ENCODE results near the gene GABRD. TPM values are rescaled to one million over a fixed set of nuclear protein-coding genes. Genes with fewer than 3 reads are reported as not detected.

GABRD gene
- total RNA-seq, 2 donors from 2014 or later = not detected

DNA sequence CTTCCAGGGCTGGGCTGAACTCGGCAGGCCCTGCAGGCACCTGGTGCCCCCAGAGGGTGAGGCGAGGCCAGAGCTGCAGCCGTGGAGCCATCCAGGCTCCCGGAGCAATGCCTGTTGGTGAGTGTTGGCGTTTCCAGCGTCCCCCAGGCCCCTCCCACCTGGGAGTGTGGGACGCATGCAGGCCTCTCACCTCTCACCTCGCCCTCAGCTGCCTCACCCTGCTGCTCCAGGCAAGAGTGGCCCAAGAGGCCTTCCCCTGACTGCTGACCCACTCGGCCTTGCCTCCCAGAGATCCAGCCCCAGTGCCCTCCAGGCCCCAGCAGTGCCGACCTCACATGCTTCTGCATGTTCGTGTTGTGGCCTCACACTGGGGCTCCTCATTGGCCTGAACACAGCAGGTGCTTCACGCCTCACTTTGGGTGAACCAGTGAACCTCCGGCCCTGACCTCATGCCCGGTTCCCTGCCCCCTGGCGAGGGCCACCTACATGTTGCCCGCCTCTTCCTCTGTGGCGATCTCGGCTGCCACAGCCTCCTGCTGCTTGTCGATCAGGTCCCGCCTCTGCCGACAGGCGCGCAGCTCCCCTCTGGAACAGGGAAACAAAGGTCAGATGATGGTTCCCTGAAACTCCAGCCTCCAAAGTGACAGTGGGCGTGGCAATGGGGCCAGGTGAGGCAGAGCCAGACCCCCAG, 32.5 kb upstream of the GABRD start:
- DNase-seq = peak; percentile 64
- TF ChIP-seq, protein P1, sequence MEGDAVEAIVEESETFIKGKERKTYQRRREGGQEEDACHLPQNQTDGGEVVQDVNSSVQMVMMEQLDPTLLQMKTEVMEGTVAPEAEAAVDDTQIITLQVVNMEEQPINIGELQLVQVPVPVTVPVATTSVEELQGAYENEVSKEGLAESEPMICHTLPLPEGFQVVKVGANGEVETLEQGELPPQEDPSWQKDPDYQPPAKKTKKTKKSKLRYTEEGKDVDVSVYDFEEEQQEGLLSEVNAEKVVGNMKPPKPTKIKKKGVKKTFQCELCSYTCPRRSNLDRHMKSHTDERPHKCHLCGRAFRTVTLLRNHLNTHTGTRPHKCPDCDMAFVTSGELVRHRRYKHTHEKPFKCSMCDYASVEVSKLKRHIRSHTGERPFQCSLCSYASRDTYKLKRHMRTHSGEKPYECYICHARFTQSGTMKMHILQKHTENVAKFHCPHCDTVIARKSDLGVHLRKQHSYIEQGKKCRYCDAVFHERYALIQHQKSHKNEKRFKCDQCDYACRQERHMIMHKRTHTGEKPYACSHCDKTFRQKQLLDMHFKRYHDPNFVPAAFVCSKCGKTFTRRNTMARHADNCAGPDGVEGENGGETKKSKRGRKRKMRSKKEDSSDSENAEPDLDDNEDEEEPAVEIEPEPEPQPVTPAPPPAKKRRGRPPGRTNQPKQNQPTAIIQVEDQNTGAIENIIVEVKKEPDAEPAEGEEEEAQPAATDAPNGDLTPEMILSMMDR (conservative IDR thresholded peaks at IDR 0.05) = no peak
- no peaks in the 10 kb centered on the region for H3K27me3 ChIP-seq (ENCODE audit: control insufficient read depth, insufficient read depth, low read length, poor library complexity, severe bottlenecking)
- no peaks in the 10 kb centered on the region for H3K27me3 Mint-ChIP-seq (ENCODE audit: insufficient read depth)
- H3K27ac ChIP-seq (ENCODE audit: low read depth, low read length) = no peak overlapping the region
- no peaks in the 10 kb centered on the region for H3K4me1 Mint-ChIP-seq
- H3K36me3 Mint-ChIP-seq (ENCODE audit: low read depth) = no peaks in the 10 kb centered on the region
- no peak overlapping the region for H3K4me3 Mint-ChIP-seq
- no peak overlapping the region for H3K27ac Mint-ChIP-seq
- no peak overlapping the region for H3K4me3 ChIP-seq (ENCODE audit: low read length)
- WGBS, 2 experiments (ENCODE audit: insufficient coverage in 1 of 2, insufficient read length in 1 of 2) = 87 to 88% methylated on average over 15 to 24 of the region's 24 CpGs
- H3K9me3 ChIP-seq (ENCODE audit: control insufficient read depth, low read length) = no peaks in the 10 kb centered on the region
- no peak overlapping the region for H3K9ac ChIP-seq (ENCODE audit: extremely low read depth, low read length, poor library complexity, severe bottlenecking)
- no peaks in the 10 kb centered on the region for H3K36me3 ChIP-seq (ENCODE audit: control insufficient read depth, insufficient read depth, low read length)
- no peaks in the 10 kb centered on the region for H3K9me3 Mint-ChIP-seq
- H3K4me1 ChIP-seq (ENCODE audit: control insufficient read depth, insufficient read depth, low read length) = no peaks in the 10 kb centered on the region

DNA sequence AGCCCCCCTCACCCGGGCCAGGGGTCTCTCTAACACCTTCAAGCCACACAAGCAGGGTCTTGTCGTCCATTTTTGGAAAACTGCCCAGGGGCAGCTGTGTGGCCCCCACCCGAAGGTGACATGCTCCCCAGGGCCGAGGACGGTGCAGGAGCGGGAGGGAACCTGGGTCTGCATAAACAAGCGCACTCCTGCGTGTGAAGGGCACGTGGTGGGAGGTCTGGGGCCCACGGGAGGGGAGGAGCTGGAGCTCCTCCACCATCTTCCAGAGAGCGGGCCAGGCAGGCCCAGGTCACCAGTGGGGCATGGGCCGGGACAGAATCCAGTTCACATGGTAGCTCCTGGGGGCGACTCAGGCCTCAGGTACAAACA, 32.0 kb upstream of the GABRD start:
- Mint-ChIP-seq H3K4me1 (no peaks in the 10 kb centered on the region), H3K27me3 (ENCODE audit: insufficient read depth) (no peaks in the 10 kb centered on the region), H3K27ac (no peak overlapping the region), H3K4me3 (no peak overlapping the region), H3K36me3 (ENCODE audit: low read depth) (no peaks in the 10 kb centered on the region), H3K9me3 (no peaks in the 10 kb centered on the region)
- H3K9me3 ChIP-seq (ENCODE audit: control insufficient read depth, low read length) = no peaks in the 10 kb centered on the region
- WGBS, 2 experiments (ENCODE audit: insufficient coverage in 1 of 2, insufficient read length in 1 of 2) = 89% methylated on average over 10 to 13 of the region's 13 CpGs
- H3K27me3 ChIP-seq (ENCODE audit: control insufficient read depth, insufficient read depth, low read length, poor library complexity, severe bottlenecking) = no peaks in the 10 kb centered on the region
- no peaks in the 10 kb centered on the region for H3K4me1 ChIP-seq (ENCODE audit: control insufficient read depth, insufficient read depth, low read length)
- no peak overlapping the region for H3K9ac ChIP-seq (ENCODE audit: extremely low read depth, low read length, poor library complexity, severe bottlenecking)
- H3K36me3 ChIP-seq (ENCODE audit: control insufficient read depth, insufficient read depth, low read length) = no peaks in the 10 kb centered on the region
- DNase-seq = no peak
- no peak overlapping the region for H3K4me3 ChIP-seq (ENCODE audit: low read length)
- TF ChIP-seq, protein P1 (conservative IDR thresholded peaks at IDR 0.05) = no peak
- H3K27ac ChIP-seq (ENCODE audit: low read depth, low read length) = no peak overlapping the region

DNA sequence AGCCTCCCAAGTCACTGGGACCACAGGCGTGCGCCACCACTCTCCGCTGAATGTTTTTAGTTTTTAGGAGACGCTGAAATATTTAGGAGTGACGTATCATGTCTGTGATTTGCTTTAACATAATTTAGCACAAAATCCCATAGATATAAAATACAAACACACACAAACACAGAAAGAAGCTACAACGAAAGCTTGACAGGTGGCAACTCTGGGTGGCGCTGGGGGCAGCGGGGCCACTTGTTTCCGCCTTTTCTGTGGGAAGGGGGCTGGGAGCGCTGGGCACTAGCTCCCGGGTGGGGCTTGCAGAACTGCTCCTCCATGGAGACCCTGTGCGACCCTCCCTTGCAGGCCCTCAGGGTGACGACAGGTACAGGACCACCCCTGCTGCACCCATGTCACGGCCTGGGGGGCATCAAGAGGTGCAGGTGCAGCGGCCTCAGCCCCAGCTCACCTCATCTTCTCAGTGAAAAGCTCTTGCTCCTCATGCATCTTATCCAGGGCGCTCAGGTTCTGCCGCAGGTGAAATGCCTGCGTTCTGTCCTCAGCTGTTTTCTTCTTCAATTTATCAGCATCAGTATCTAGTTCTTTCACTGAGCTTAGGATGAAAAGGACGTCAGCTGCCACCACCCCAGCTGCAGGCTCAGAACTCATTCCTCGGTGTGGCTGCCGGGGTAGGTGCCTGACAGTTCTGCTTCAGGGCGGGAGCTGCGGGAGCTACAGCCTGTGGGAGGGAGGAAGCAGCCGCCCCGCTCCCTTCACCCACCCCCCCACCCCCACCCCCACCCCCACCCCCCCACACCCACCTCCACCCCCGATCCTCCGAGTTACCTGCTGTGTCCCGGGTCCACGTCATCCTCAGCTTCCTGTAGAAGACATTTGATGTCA, 30.8 kb upstream of the GABRD start:
- no peak for DNase-seq
- H3K4me3 ChIP-seq (ENCODE audit: low read length) = no peak overlapping the region
- no peaks in the 10 kb centered on the region for H3K4me1 Mint-ChIP-seq
- H3K36me3 ChIP-seq (ENCODE audit: control insufficient read depth, insufficient read depth, low read length) = no peaks in the 10 kb centered on the region
- H3K4me1 ChIP-seq (ENCODE audit: control insufficient read depth, insufficient read depth, low read length) = no peaks in the 10 kb centered on the region
- H3K27me3 ChIP-seq (ENCODE audit: control insufficient read depth, insufficient read depth, low read length, poor library complexity, severe bottlenecking) = no peaks in the 10 kb centered on the region
- no peak overlapping the region for H3K27ac ChIP-seq (ENCODE audit: low read depth, low read length)
- H3K9me3 Mint-ChIP-seq = no peaks in the 10 kb centered on the region
- no peak overlapping the region for H3K27ac Mint-ChIP-seq
- WGBS, 2 experiments (ENCODE audit: insufficient coverage in 1 of 2, insufficient read length in 1 of 2) = 86 to 89% methylated on average over 16 to 25 of the region's 29 CpGs
- no peak overlapping the region for H3K4me3 Mint-ChIP-seq
- TF ChIP-seq, protein P1 (conservative IDR thresholded peaks at IDR 0.05) = no peak
- H3K36me3 Mint-ChIP-seq (ENCODE audit: low read depth) = no peaks in the 10 kb centered on the region
- no peak overlapping the region for H3K9ac ChIP-seq (ENCODE audit: extremely low read depth, low read length, poor library complexity, severe bottlenecking)
- no peaks in the 10 kb centered on the region for H3K27me3 Mint-ChIP-seq (ENCODE audit: insufficient read depth)
- H3K9me3 ChIP-seq (ENCODE audit: control insufficient read depth, low read length) = no peaks in the 10 kb centered on the region

All from endodermal cell (in vitro differentiated cells).